Erythroblast (primary cell): Measurements from ENCODE around the gene QKI.

Experiments used
- GATA1 ChIP-seq: IDR thresholded peaks from 2 replicates; pipeline ENCODE4 v1.6.1; 2011; ENCODE audit warnings: low read depth, mild to moderate bottlenecking, control low read depth, low read length, moderate library complexity
- POLR2A ChIP-seq: IDR thresholded peaks from 2 replicates; pipeline ENCODE4 v1.6.1; 2011; ENCODE audit warnings: mild to moderate bottlenecking, low read length

DNA sequence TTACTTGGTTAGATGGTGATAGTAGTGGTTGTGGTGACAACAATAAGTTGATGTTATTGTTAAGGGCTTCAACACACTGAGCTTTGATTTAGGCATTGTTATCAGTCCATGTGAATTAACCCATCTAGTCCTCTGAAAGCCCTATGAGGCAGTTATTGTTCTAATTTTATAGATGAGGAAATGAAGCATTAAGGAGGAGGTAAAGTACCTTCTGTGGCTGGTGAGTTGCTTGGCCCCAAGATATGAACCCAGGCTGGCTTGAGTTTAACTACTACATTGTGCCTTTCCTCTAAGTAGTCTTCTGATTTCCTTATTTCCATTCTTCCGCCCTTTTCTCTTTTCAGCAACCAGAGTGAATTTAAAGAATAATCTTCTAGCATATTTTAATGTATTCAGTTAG lies 81.7 kb downstream of the QKI start:
- no peak for TF ChIP-seq POLR2A
- no peak for TF ChIP-seq GATA1
